ENCODE data around the gene MSGN1.

DNA sequence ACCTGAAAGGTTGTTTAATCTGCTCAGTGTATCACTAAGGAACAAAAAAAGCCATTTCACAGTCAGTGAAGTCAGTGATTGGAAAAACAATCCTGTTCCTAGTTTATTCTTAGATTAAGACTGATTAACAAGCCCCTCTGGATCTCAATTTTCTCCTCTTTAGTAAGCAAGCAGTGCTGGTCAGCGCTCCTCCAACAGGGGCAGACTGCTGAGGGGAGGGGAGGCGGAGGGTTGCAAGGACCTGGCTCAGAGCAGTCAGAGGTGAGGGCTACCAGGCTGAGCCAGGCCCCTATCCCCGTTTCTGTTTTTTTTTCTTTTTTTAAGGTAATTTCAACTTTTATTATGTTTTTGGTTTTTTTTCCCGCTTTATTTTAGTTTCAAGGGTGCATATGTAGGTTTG lies 37.5 kb downstream of the MSGN1 start:
- TF ChIP-seq, protein P1, sequence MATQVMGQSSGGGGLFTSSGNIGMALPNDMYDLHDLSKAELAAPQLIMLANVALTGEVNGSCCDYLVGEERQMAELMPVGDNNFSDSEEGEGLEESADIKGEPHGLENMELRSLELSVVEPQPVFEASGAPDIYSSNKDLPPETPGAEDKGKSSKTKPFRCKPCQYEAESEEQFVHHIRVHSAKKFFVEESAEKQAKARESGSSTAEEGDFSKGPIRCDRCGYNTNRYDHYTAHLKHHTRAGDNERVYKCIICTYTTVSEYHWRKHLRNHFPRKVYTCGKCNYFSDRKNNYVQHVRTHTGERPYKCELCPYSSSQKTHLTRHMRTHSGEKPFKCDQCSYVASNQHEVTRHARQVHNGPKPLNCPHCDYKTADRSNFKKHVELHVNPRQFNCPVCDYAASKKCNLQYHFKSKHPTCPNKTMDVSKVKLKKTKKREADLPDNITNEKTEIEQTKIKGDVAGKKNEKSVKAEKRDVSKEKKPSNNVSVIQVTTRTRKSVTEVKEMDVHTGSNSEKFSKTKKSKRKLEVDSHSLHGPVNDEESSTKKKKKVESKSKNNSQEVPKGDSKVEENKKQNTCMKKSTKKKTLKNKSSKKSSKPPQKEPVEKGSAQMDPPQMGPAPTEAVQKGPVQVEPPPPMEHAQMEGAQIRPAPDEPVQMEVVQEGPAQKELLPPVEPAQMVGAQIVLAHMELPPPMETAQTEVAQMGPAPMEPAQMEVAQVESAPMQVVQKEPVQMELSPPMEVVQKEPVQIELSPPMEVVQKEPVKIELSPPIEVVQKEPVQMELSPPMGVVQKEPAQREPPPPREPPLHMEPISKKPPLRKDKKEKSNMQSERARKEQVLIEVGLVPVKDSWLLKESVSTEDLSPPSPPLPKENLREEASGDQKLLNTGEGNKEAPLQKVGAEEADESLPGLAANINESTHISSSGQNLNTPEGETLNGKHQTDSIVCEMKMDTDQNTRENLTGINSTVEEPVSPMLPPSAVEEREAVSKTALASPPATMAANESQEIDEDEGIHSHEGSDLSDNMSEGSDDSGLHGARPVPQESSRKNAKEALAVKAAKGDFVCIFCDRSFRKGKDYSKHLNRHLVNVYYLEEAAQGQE (IDR thresholded peaks at IDR 0.05; ENCODE audit: low read depth) = no peak
- TF ChIP-seq, protein P2, sequence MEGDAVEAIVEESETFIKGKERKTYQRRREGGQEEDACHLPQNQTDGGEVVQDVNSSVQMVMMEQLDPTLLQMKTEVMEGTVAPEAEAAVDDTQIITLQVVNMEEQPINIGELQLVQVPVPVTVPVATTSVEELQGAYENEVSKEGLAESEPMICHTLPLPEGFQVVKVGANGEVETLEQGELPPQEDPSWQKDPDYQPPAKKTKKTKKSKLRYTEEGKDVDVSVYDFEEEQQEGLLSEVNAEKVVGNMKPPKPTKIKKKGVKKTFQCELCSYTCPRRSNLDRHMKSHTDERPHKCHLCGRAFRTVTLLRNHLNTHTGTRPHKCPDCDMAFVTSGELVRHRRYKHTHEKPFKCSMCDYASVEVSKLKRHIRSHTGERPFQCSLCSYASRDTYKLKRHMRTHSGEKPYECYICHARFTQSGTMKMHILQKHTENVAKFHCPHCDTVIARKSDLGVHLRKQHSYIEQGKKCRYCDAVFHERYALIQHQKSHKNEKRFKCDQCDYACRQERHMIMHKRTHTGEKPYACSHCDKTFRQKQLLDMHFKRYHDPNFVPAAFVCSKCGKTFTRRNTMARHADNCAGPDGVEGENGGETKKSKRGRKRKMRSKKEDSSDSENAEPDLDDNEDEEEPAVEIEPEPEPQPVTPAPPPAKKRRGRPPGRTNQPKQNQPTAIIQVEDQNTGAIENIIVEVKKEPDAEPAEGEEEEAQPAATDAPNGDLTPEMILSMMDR (IDR thresholded peaks at IDR 0.05 in 2 of 3, conservative IDR thresholded peaks at IDR 0.05 in 1 of 3; ENCODE audit: borderline replicate concordance in 1 of 3, insufficient read depth in 1 of 3, low read depth in 2 of 3, low read length in 2 of 3) = no peak
- TF ChIP-seq FOSL1 (IDR thresholded peaks at IDR 0.05; ENCODE audit: low read depth) = no peak
- TF ChIP-seq, protein P3, sequence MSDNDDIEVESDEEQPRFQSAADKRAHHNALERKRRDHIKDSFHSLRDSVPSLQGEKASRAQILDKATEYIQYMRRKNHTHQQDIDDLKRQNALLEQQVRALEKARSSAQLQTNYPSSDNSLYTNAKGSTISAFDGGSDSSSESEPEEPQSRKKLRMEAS (IDR thresholded peaks at IDR 0.05) = no peak
- no peak for TF ChIP-seq YY1 (IDR thresholded peaks at IDR 0.05; ENCODE audit: extremely low read depth, insufficient replicate concordance, low read depth, low read length)
- no peak for TF ChIP-seq POLR2AphosphoS5 (IDR thresholded peaks at IDR 0.05; ENCODE audit: low read depth, low read length)
- TF ChIP-seq EZH2 (IDR thresholded peaks at IDR 0.05) = no peak
- no peak for TF ChIP-seq SP1 (IDR thresholded peaks at IDR 0.05; ENCODE audit: low read depth)
- no peak for TF ChIP-seq POLR2A (IDR thresholded peaks at IDR 0.05; ENCODE audit: borderline replicate concordance, extremely low read depth, insufficient read depth, insufficient read length)
- no peak for TF ChIP-seq ZNF274 (IDR thresholded peaks at IDR 0.05; ENCODE audit: low read depth, low read length)

All from HCT116 (cell line).